Transverse colon (tissue), 4 donors: Measurements from ENCODE around the gene CPXM1.

Source experiments
- EP300 ChIP-seq: sonication (generic); formaldehyde crosslinking; IDR thresholded peaks from one replicate; pipeline ENCODE4 v1.6.1; 2017; ENCODE audit warnings: antibody characterized with exemption, low read depth
- POLR2A ChIP-seq: fragments of 450-650 bp; IDR thresholded peaks from one replicate; pipeline ENCODE4 v1.6.1; 2016; ENCODE audit warnings: antibody characterized with exemption, mild to moderate bottlenecking, moderate library complexity
- POLR2AphosphoS5 ChIP-seq, 3 donors: sonication (generic); formaldehyde crosslinking; IDR thresholded peaks; one replicate each; pipeline ENCODE4 v1.6.1; 2016; ENCODE audit warnings: antibody characterized with exemption in 3 of 3
- TF ChIP-seq, protein P1 (sequence below), 5 experiments: fragments of 200-600 bp in 3 of 5; fragments of 450-650 bp in 2 of 5; sonication (generic) in 3 of 5; IDR thresholded peaks; 1 replicate in 2 of 5; 2 replicates in 3 of 5; pipeline ENCODE4 v1.5.1; 2016 to 2017; ENCODE audit warnings: antibody characterized with exemption in 5 of 5, inconsistent platforms in 3 of 5, mild to moderate bottlenecking in 2 of 5, moderate library complexity in 1 of 5

DNA sequence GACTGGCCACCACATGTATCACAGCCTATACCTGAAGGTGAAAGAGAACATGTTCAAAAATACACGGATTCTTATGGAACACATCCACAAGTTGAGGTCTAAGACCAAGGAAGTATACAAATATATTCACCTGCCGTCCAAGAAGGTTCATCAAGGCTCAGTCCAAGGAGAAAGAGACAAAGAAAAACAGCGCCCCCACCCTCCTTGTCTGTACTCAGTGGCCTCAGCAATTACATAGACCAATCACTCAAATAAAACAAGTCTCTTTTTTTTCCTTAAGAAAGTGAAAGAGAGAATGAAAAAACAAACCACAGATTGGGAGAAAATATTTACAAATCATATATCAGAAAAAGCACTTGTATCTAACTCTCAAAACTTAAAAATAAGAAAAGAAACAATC lies 19.5 kb downstream of the CPXM1 start:
- TF ChIP-seq, protein P1, sequence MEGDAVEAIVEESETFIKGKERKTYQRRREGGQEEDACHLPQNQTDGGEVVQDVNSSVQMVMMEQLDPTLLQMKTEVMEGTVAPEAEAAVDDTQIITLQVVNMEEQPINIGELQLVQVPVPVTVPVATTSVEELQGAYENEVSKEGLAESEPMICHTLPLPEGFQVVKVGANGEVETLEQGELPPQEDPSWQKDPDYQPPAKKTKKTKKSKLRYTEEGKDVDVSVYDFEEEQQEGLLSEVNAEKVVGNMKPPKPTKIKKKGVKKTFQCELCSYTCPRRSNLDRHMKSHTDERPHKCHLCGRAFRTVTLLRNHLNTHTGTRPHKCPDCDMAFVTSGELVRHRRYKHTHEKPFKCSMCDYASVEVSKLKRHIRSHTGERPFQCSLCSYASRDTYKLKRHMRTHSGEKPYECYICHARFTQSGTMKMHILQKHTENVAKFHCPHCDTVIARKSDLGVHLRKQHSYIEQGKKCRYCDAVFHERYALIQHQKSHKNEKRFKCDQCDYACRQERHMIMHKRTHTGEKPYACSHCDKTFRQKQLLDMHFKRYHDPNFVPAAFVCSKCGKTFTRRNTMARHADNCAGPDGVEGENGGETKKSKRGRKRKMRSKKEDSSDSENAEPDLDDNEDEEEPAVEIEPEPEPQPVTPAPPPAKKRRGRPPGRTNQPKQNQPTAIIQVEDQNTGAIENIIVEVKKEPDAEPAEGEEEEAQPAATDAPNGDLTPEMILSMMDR (IDR thresholded peaks at IDR 0.05) = no peak
- no peak for TF ChIP-seq POLR2A
- TF ChIP-seq EP300 = no peak
- no peak for TF ChIP-seq POLR2AphosphoS5 (IDR thresholded peaks at IDR 0.05)
